GM23338 (cell line): Measurements from ENCODE around the gene SYNGR4.

Source experiments
- CREB1 ChIP-seq: fragments of 250-450 bp; sonication (Bioruptor Pico); IDR thresholded peaks from 2 replicates; pipeline ENCODE4 v1.5.0; 2020; ENCODE audit warnings: low read depth, mild to moderate bottlenecking, moderate library complexity
- EZH2 ChIP-seq: fragments of 200-600 bp; sonication (generic); IDR thresholded peaks from one replicate; pipeline ENCODE4 v1.8.0; 2017; ENCODE audit warnings: antibody characterized with exemption, mild to moderate bottlenecking, low read depth; ENCODE audit not compliant: unreplicated experiment
- EZH2phosphoT487 ChIP-seq: fragments of 200-600 bp; sonication (generic); IDR thresholded peaks from one replicate; pipeline ENCODE4 v1.8.1; 2018; ENCODE audit warnings: antibody characterized with exemption; ENCODE audit not compliant: unreplicated experiment
- POLR2AphosphoS5 ChIP-seq: IDR thresholded peaks from 2 replicates; pipeline ENCODE4 v1.6.1; 2016; ENCODE audit warnings: antibody characterized with exemption, low read depth
- REST ChIP-seq: IDR thresholded peaks from one replicate; pipeline ENCODE4 v1.6.1; 2018; ENCODE audit warnings: antibody characterized with exemption; ENCODE audit not compliant: unreplicated experiment
- TF ChIP-seq, protein P1 (sequence below): IDR thresholded peaks from 2 replicates; pipeline ENCODE4 v1.6.1; 2016; ENCODE audit warnings: antibody characterized with exemption
- TF ChIP-seq, protein P2 (sequence below), 2 experiments: fragments of 200-600 bp in 1 of 2; sonication (generic) in 1 of 2; conservative IDR thresholded peaks; 2 replicates each; pipeline versions ENCODE4 v1.5.1 to v1.6.1; 2016 to 2017; ENCODE audit warnings: antibody characterized with exemption in 2 of 2, low read depth in 2 of 2, mild to moderate bottlenecking in 2 of 2, moderate library complexity in 1 of 2

DNA sequence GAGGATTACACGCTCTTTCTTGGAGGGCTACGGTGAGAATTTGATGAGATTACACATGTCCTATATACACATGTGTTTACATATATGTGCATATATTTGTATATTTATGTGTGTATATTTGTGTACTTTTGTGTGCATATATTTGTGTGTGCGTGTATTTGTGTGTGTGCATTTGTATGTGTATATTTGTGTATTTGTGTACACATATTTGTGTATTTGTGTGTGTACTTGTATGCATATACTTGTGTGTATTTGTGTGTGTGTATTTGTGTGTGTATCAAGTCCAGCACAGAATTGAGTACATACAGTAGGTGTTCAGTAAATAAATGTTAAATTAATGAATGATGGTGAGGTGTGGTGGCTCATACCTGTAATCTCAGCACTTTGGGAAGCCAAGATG, 2.3 kb upstream of the SYNGR4 start:
- TF ChIP-seq POLR2AphosphoS5, result no peak
- TF ChIP-seq, protein P1, sequence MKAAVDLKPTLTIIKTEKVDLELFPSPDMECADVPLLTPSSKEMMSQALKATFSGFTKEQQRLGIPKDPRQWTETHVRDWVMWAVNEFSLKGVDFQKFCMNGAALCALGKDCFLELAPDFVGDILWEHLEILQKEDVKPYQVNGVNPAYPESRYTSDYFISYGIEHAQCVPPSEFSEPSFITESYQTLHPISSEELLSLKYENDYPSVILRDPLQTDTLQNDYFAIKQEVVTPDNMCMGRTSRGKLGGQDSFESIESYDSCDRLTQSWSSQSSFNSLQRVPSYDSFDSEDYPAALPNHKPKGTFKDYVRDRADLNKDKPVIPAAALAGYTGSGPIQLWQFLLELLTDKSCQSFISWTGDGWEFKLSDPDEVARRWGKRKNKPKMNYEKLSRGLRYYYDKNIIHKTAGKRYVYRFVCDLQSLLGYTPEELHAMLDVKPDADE, result no peak
- TF ChIP-seq, protein P2, sequence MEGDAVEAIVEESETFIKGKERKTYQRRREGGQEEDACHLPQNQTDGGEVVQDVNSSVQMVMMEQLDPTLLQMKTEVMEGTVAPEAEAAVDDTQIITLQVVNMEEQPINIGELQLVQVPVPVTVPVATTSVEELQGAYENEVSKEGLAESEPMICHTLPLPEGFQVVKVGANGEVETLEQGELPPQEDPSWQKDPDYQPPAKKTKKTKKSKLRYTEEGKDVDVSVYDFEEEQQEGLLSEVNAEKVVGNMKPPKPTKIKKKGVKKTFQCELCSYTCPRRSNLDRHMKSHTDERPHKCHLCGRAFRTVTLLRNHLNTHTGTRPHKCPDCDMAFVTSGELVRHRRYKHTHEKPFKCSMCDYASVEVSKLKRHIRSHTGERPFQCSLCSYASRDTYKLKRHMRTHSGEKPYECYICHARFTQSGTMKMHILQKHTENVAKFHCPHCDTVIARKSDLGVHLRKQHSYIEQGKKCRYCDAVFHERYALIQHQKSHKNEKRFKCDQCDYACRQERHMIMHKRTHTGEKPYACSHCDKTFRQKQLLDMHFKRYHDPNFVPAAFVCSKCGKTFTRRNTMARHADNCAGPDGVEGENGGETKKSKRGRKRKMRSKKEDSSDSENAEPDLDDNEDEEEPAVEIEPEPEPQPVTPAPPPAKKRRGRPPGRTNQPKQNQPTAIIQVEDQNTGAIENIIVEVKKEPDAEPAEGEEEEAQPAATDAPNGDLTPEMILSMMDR (conservative IDR thresholded peaks at IDR 0.05; ENCODE audit: low read depth in 2 of 2), result no peak
- no peak for TF ChIP-seq CREB1
- no peak for TF ChIP-seq EZH2phosphoT487
- TF ChIP-seq EZH2, result no peak
- TF ChIP-seq REST, result no peak
